Stimulated activated CD4-positive, alpha-beta T cell treated with anti-CD3 and anti-CD28 coated beads, Interleukin-4, amount 100 ng/mL, for 1 hour (primary cell): Measurements from ENCODE around the gene SIPA1L3.
A peak's percentile ranks its signal among the peaks of the same experiment; 100 is the strongest.
"Not testable (repeated sequence)": the region's sequence is repeated elsewhere in the genome, so short reads cannot be mapped to it uniquely, and the experiment has no call there.

Source experiments
- DNase-seq: peaks from one replicate; pipeline ENCODE4 v3.0.0-alpha.2; 2020

Gene SIPA1L3

GRCh38 chr19:38024992-38025908 lies 118.2 kb downstream of the SIPA1L3 start:
- DNase-seq = no peak

DNA sequence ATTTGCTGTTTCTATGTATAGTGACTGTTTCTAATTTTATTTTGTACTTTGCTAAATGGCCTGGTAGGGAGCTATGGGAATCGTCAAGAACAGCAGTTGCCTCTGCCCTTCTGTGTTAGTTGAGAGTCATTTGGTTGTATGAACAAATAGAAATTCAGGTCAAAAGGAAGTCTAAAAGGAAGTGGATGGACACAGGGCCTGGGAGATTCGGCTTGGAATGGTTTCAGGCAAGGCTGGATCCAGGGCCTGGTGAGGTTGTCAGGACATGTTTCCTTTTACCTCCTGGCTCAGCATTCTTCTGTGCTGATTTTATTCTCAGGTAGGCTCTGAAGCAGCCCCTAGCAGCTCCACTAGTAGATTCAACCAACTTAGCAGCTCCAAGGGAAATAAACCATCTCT lies 118.9 kb downstream of the SIPA1L3 start:
- no peak for DNase-seq

DNA sequence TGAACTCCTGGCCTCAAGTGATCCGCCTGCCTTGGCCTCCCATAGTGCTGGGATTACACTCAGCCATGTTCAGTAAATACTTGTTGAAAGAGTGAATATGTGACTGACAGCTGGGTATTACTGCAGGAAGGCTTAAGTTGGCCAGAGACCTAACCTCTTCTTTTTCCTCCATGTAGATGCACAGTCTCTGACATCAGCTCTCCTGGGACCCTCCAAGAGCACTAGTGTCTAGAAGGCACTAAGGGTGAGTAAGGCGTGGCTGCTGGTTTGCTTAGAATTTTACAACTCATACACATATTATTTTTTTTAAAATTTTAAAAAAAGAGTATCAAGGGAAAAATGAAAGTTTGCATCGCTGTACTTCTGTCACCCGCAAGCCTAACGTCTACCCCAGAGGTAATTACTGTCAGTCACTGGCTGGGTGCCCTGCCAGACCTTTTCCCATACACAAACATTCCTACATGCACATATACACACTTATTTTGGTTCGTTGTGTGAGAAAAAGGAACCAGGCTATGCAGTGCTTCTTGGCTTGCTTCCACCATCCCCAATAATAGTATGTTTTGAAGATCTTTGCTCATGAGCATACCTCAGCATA lies 122.0 kb downstream of the SIPA1L3 start:
- DNase-seq = no peak

DNA sequence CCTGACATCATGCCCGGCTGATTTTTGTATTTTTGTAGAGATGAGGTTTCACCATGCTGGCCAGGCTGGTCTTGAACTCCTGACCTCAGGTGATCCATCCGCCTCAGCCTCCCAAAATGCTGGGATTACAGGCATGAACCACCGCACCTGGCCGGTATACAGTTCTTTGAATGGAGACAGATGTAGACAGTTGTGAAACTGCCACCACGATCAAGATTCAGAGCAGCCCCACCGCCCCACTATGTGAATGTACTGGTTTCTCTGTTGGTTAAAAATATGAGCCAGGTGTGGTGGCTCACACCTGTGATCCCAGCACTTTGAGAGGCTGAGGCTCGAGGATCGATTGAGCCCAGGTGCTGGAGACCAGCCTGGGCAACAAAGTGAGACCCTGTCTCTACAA lies 123.0 kb downstream of the SIPA1L3 start:
- not testable (repeated sequence) for DNase-seq

- no peak for DNase-seq
Measured at GRCh38 chr19:38030686-38031422, 123.8 kb downstream of the SIPA1L3 start.

GRCh38 chr19:38031423-38031770 lies 124.4 kb downstream of the SIPA1L3 start:
- DNase-seq = no peak

DNA sequence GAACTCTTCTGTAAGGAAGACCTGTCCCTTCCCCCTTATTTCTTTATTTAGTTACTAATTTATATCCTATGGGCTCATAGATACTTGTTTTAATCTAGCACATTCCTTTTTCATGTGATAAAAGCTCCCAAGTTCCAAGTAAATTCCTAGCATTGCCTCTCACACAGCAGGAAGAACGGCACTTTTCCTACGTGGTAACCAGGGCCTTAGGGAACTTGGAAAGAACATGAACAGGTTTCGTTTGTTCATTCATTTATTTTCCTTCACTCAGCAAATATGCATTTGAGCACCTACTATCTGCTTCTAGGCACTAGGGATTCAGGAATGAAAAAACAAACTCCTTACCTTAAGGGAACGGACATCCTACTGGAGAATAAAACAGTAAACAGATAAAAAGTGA lies 125.1 kb downstream of the SIPA1L3 start:
- DNase-seq = no peak

- DNase-seq = no peak
Measured at GRCh38 chr19:38032951-38033350, 125.9 kb downstream of the SIPA1L3 start.

DNA sequence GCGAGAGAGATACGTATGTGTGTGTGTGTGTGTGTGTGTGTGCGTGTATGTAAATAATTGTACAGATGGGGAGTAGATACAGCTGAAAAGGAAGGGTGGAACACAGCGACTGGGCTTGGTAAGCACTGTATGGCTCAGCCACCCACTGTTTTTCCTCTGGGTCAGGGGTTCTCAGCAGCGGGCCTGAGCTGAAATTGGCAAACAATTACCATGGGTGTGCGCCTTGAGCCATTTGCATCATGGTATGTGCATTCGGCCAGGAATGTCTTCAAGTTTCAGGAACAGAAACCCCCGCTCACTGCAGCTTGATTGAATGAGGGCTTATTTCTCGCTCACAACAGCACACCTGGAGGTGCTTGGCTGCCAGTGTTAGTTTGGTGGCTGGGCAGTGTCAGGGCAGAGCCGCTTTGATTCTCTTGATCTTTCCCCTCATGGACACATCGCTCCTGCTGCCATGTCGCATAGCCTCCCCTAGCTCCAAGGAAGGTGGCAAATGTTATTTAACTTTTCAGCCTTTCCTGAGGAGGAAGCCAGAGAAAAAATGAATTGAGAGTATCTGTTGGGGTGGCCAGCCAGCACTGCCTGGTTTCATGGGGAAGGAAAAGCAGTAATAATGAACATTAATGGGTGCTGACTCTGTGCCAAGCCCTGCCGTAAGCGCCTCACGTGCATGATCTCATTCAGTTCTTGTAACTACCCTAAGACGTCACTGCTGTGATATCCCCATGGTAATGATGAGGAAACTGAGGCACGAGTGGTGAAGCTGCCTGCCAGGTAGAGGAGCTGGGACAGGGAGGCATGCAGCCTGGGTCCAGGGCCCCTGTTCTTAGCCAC lies 126.9 kb downstream of the SIPA1L3 start:
- DNase-seq = no peak

DNA sequence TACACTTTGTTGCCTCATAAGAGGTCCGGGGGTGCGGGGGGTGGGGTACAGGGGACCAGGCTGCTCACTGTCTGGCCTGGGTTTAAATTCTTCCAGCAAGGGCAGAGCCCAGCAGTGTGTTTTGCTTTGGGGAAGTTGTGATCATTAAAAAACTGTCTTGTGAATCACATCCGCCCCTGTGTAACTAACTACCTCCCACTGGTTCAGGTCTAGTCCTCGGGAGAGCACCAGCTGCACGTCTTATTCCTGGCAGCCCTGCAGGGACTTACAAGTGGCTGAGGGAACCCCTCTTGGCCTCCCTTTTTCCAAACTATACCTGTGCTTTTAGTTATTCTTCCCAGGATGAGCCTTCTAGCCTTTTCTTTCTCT lies 127.5 kb downstream of the SIPA1L3 start:
- no peak for DNase-seq

DNA sequence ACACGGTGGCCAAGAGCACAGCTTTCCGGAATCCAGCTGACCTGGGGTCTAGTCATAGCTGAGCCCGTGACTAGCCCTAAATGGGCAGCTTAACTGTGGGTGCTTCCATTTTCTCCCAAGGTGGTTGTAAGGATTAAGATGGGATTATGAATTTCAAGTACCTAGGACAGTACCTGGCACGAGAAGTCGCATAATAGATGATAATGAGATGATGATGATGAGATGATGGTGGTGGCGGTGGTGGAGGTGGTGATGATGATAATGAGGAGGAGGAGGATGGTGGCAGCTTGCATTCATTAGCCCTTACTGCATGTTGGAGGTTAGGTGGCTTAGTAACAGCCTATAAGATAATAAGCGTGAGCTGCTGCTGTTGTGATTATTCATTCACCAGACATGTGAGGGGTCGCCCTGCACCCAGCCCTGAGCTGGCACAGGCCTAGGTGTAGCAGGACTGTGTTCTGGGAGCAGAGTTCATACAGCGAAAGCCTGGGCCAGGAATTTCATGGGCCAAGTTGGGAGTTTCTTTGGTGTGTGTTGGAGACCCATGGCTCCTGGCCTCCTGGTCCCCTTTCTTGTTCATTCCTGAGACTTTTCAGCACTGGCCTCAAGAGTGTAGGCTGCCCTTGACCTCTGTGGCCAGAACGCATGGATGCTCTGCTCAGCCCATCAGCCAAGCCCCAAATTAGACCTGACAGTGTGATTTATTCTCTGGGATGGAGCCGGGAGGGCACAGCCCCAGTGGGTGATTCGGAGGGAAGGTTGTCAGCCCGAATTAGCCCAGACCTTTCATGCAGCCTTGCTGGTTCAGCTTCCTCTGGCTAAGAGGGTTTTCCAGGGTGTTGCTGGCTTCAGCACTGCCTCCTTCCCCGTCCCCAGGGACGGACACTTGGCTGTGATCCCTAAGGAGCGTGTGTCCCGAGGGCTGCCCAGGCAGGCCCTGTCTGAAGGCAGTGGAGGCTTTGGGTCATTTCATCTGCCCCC lies 128.8 kb downstream of the SIPA1L3 start:
- DNase-seq = no peak

DNA sequence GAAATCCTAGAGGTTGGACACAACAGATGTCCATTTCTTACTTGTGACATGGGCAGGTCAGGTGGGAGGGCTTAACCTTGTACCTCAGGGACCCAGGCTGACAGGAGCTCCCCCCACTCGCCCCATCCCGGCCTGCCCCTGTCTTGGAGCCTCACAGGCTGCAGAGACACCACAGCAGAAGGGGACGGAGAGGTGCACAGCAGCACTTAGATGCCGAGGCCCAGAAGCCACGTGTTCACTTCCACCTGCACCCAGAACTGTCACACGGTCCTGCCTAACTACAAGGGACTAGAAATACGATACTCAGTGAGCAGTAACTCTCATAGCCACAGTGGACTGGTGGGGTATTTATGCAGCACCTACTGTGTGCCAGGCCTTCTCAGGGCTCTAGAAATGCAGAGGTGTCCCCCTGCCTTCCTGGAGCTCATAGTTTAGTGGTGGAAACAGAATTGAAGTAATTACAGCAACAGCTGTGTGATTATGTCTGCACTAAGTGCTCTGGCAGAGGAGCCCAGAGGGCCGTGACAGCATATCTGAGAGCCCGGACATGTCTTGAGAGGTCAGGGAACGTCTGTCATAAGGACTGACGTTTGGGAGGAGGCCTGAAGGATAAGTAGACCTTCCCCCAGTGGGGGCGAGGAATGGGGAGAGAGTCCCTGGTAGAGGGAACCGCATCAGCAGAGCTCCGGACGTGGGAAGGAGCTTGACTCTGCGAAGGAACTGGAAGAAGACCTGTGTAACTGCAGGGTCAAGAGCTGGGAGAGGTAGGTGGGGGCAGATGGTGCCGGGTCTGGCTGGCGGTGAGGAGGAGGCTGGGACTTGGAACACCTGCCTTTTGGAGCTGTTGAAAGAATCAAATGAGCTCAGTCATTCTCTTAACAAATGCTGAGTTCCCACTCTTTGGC lies 130.0 kb downstream of the SIPA1L3 start:
- no peak for DNase-seq

DNA sequence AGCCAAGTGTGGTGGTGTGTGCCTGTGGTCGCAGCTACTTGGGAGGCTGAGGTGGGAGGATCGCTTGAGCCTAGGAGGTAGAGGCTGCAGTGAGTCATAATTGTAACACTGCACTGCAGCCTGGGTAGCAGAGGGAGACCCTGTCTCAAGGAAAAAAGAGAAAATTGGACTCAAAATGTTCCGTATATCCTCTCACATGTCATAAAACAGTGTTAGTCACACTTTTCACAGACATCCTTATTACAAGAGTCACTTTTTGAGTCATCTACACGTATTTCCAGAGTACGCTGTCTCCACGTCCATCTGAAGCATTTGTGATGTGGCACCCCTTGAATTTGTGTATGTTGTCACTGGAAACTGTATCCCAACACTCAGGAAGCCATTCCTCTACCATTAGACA lies 133.0 kb downstream of the SIPA1L3 start:
- no peak for DNase-seq

- no peak for DNase-seq
Measured at GRCh38 chr19:38042132-38042531, 135.1 kb downstream of the SIPA1L3 start.

GRCh38 chr19:38043649-38044144 lies 136.7 kb downstream of the SIPA1L3 start:
- no peak for DNase-seq

DNA sequence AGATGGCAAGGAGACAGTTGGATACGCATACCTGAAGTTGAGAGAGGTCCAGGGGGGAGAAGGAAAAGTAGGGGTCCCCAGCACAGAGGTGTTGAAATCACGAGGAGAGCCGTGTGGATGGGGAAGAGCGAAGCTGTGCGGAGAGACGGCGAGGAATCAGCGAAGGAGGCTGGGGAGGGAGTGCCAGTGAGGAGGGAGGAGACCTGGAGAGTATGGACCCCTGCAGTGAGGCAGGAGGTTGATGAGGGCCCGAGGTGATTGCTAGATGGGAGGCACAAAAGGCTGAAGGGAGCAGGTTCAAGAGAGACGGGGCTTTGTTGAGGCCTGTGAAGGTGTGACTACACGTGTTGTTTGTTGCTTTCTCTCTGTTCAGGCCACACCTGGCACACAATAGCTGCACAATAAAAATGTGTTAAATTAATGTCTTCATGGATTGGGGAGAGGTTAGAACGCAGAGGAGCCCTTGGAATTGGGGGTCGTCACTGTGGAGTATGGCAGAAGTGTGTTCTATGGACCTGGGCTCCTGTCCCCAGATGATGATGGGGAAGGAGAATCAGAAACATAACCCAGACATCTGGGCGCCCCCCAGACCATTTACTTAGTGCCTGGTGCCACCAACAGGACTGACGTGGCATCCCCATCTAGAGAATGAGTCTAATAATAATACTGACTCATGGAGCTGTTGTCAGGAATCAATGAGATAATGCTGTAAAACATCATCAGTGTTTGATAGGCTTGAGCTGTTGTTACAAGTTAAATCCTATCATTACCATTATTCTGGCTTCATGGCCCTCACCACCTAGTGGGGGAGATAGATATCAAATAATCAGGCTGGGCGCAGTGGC lies 137.5 kb downstream of the SIPA1L3 start:
- DNase-seq = no peak

DNA sequence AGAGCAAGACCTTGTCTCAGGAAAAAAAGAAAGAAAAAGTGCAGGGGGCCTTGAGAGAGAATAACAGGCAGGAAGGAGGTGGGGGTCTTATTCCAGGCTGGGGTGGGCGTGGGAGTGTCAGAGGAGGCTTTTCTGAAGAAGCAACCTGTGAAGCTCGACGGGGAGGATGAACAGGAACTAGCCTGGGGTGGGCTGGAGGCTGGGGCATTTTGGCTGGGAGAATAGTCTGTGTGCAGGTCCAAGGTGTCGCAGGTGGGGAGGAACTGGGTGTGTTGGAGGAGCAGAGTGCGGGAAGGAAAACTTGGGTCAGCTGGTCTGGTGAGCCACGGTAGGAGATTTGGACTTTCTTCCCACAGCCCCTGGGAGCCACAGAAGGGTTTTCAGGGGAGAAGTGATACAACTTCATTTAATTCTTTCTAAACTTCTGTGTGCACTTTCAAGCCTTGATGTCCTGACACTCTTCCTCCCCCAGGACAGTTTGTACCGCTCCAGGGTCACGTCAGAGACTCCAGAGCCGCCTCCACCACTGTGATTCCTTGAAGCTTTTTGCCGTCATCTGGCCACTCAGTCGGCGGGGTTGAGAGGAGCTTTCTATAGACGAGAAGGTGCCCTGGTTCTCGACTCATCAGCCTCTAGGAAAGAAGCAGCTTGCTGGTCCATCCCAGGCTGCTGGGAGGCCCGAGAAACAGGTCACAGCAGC lies 138.7 kb downstream of the SIPA1L3 start:
- no peak for DNase-seq

DNA sequence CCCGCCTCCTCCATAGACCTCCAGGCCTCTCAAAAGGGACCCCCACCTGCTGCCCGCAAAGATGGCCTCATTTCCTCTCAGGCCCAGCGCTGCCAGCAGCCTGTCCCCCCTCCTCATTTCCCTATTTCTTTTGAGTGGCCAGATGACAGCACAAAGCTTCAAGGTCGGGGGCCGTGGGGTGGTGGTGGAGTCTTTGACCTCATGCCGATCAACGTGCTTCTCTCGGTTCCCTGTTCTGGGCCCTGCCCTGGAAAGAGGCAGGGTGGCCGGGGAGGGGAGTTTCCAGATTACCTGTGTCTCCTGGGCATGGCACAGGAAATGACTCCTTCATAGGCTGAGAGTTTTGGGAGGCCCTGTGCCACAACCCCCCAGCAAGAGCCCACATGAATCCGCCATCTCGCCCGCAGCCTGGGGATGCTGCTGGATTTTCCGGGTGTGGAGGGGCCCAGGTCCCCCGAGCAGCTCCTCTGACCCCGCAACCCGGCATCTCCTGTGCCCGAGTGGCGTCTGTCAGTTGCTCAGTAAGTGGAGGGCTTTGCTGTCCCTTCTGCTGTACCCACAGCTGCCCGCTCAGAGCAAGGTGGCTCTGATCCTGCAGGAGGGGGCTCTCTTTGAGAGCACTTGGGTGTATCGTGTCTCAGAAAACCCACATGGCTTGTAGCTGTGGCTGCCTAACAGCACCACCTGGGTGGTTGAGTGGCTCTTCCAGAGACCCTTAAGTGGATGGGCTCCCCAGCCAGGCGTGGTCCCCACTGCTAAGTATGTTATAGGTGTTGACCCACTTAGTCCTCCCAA lies 139.4 kb downstream of the SIPA1L3 start:
- peak; percentile 9 for DNase-seq
